SW 1271 (cell line): Measurements from ENCODE around the gene OR6Y1.

Experiments
- DNase-seq, 2 experiments: peaks; one replicate each; lab custom pipeline; 2025; lab: John Stamatoyannopoulos, UW

The OR6Y1 gene

GRCh38 chr1:158496374-158496773 is 57.8 kb downstream of the OR6Y1 start:
- DNase-seq: no peak

DNA sequence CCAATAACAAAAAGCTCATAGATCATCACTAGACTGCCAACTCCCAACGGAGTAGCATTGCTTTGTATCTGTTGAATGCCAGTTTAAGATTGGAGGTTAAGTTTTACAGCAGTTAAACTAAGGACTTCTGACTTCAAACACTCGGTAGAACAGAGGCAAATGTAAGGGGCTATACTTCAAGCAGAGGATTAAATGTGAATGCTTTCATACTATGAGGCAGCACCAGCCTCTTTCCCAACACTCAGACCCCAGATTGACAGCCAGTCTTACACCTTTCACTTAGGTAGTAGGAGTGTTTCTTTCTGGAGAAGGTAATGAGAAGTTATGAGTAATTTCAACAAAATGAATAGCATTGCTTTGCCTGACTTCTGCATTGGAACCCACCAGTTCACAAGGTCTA is 59.4 kb downstream of the OR6Y1 start:
- no peak for DNase-seq
